Activated gamma-delta T cell treated with Interleukin-2 at 50 U/mL for 16 hours (primary cell): ENCODE measurements around the gene LIN7B.
"Not testable (repeated sequence)": the region's sequence is repeated elsewhere in the genome, so short reads cannot be mapped to it uniquely, and the experiment has no call there.

Experiments used
- DNase-seq: peaks from one replicate; pipeline ENCODE4 v3.0.0-alpha.2; 2020

LIN7B gene, protein sequence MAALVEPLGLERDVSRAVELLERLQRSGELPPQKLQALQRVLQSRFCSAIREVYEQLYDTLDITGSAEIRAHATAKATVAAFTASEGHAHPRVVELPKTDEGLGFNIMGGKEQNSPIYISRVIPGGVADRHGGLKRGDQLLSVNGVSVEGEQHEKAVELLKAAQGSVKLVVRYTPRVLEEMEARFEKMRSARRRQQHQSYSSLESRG

GRCh38 chr19:49113762-49114629 is at the start of gene LIN7B:
Gene LIN7B (plus strand): TSS chr19:49114370. CDS start chr19:49114405, 35 bp downstream.
- peak; percentile 68 for DNase-seq

GRCh38 chr19:49064768-49065611 is 49.2 kb upstream of the LIN7B start, which contains the start of gene NTF4:
Gene NTF4 (minus strand): TSS chr19:49064818. CDS start chr19:49061997, 2,821 bp downstream.
- no peak for DNase-seq

DNA sequence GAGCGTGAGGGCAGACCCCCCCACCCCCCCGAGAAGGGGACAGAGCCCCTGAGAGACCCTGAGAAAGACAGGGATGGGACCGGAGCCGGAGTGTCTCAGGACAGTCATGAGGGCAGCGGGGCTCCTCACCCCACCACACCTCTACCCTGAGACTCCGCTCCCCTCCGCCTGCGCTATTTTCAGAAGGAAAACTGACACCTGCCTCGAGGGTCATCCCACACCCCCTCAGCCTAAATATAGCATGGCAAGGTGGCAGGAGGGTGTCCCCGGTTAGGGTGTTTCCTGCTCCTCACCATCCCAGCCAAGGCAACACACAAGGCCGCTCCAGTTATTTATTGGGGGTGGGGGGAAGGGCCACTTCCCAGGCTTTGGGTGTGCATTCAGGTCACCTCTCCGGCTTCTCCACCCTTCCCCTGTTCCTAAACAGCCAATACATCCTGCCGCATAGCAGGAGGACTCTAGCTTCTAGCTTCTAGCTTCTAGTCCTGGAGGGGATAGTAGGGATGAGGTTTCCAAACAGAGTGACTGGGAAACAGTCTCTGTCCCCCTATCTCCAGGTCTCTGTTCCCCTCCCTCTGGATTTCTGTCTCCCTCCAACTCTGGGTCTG is 48.2 kb upstream of the LIN7B start:
- no peak for DNase-seq

DNA sequence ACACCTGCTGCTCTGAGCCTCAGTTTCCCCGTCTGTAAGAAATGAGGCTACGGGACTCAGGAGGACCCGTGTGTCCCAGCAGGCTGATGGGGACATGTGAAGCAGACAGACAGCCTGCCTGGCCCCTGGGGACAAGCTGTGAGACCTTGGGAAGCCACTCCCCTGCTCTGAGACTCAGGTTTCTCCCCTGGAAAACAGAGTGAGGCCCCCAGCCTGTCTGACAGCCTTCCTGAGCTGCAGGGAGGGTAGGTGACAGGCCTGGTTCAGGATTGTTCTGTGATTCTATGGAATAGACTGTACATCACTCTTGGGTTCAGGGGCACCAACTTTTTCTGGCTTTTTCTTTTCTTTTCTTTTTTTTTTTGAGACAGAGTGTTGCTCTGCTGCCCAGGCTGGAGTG is 46.6 kb upstream of the LIN7B start:
- no peak for DNase-seq

- no peak for DNase-seq
Measured at GRCh38 chr19:49069026-49069425, 45.1 kb upstream of the LIN7B start.

DNA sequence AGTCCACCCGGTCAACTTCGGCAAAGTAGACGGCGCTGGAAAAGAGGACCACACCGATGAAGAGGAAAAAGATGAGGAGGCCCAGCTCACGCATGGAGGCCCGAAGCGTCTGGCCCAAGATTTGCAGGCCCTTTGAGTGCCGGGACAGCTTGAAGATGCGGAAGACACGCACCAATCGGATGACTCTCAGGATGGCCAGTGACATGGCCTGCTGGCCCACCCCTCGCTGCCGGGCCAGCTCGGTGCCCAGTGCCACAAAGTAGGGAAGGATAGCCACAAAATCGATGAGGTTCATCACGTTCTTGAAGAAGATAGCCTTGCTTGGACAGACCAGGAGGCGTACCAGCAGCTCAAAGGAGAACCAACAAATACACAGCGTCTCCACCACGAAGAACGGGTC is 43.8 kb upstream of the LIN7B start:
- DNase-seq = no peak

DNA sequence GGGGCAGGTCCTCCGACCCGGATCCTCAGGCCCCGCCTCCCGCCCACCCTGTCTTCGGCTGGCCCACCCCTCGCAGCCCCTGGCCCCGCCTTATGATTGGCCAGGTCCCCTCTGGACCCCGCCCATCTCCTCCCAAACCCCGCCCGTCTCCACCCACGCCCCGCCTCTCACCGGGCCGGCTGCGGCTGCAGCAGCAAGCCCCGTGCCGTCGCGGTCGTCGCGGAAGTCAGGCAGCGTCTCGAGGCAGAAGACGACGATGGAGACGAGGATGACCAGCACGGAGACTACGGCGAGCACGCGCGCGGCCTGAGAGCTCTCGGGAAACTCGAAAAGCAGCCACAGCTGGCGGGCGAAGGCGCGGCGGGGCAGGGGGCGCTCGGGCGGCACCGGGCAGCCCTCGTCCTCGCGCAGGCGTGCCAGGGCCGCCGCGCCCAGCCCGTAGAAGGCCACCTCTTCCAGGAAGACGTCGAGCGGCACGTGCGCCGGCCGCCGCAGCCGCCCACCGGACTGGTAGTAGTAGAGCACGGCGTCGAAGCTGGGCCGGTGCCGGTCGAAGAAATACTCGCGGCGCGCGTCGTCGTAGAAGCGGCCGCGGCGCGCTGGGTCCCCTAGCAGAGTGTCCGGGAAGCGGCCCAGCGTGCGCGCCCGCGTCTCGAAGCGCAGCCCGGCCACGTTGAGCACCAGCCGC is 42.2 kb upstream of the LIN7B start:
- DNase-seq = no peak

DNA sequence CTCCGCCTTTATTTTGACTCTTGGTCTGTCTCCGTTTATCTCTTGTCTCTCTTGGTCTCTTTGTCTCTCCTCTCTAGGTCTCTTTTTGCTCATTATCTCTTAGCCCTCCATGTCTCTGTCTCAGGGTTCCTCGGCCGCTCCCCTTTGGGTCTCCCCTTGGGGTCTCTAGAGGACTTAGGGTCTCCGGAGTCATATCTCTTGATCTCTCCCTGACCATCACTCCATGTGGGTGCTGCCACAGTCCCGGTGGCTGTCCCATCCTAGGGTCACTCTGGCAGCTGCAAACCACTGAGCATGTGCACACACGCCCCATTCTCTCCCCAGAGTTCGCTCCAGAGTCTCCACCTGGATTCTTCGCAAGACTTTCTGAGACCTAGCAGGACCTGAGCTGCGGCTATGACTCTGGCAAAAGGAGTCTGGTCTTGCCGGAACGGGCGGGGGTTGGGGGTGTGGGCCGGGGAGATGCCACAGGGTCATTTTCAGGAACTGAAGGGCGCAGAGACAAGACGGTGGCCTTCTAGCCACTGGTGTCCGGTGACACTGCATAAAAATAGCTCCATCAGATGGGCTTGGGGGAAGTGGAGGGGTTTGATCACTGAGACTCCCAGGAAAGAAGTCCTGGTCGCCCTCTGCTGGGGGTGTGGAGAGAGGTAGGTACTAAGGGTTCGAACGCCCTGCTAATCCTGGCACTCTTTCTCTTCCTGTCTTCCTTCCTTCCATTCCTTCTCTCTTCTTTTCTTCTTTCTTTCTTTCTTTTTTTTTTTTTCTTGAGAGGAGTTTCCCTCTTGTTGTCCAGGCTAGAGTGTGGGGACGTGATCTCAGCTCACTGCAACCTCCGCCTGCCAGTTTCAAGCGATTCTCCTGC is 40.4 kb upstream of the LIN7B start:
- no peak for DNase-seq

DNA sequence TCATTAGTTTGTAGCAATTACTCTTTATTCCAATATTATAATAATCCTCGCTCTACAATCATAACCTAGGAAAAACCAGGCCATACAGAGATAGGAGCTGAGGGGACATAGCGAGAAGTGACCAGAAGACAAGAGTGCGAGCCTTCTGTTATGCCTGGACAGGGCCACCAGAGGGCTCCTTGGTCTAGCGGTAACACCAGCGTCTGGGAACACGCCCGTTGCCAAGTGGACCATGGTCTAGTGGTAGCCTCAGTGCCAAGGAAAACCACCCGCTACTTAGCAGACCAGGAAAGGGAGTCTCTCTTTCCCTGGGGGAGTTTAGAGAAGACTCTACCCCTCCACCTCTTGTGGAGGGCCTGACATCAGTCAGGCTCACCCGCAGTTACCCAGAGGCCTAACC is 39.3 kb upstream of the LIN7B start:
- DNase-seq = not testable (repeated sequence)

GRCh38 chr19:49080392-49080791 is 33.8 kb upstream of the LIN7B start:
- no peak for DNase-seq

- DNase-seq = no peak
Measured at GRCh38 chr19:49081273-49081672, 32.9 kb upstream of the LIN7B start.

GRCh38 chr19:49084206-49085019 is 29.8 kb upstream of the LIN7B start:
- DNase-seq = no peak

DNA sequence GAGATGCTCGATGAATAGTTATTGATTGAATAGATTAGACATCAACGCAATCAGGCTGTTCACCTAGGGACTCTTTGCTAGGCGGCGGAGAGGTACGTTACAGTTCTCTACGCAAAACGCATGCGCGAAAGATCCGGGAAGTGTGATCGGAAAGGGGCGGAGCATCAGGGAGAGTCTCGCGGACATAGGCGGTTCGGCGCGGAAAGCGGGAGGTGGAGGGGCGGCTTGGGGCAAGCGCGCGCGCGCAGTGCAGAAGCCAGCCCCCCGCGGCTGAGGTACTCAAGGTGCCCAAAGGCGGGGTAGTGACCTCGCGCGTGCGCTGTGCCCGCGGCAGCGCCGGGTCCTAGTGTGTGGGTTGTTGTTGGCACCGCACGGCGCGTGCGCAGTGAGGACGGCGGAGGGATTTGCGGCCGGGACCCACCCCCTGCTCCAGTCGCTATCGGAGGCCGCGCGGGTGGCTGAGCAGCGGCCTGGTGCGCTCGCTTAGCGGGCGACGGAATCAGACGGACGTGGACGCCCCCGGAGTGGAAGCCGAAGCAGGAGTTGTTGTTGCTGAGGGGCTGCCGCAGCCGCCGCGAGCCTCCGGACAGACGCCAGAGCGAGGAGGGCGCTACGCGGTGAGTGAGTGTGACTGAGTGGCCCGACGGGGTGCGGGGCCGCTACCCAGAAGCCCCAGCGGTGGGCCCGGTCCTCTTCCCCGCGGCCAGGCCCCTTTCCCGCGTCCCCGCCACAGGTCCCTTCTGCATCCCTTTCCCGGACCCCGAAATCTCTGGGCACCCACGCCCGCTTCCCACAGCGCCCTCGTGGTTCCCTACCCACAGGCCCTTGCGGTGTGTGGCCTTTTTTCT is 28.9 kb upstream of the LIN7B start, which contains the start of gene SNRNP70:
Gene SNRNP70 (plus strand): TSS at position 432 of the 848 bp plus-strand sequence. CDS start 964 bp downstream, outside the sequence.
- DNase-seq = peak; percentile 99

DNA sequence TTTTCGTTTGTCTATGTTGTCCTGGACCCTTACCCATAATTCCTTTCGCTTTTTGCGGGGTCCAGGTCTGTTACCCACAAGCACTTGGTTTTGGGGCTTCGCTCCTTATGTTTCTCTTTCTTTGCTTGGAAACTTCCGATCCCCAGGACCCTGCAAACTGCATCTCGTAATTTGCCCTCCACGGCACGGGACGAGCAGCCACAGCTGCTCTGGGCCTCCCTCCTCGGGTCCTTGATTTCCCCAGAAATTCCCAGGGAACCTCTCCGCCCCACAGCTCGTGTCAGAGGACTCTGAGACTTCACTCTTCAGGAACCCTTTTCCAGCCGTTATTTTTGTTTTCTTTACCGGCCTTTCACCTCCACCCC is 28.3 kb upstream of the LIN7B start:
- no peak for DNase-seq

GRCh38 chr19:49086296-49086695 is 27.9 kb upstream of the LIN7B start:
- no peak for DNase-seq

DNA sequence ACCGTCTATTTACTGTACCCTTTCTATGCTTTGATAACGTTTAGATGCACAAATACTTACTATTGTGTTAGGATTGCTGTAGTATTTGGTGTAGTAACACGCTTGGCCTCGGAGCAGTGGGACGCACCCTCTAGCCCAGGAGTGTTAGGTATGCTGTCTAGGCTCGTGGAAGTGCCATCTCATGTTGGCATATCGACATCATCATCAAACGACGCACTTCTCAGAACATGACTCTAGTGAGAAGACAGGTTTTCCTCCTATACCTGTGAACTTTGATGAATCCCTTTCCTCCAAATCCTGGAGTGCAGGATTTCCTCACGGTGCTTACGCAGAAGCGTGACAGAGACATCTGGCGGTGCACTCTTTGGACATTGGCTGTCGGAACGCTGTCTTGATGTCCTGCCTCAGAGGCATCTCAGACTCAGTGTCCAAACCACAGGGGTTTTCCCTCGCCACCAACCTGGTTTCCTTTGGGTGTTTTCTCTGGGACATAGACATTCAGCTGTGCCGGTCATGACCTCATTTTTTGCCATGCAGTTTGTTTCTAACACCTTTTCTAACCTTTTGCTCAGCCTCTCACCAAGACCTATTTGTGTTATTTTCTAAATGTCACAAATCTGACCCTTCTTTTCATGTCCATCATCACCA is 22.7 kb upstream of the LIN7B start:
- no peak for DNase-seq

GRCh38 chr19:49092686-49093085 is 21.5 kb upstream of the LIN7B start:
- no peak for DNase-seq
